ENCODE measurements around the gene AGTR1. TPM values are rescaled to one million over a fixed set of nuclear protein-coding genes. Genes with fewer than 3 reads are reported as not detected.

AGTR1 gene
- total and polyA plus RNA-seq, 12 donors, result 20.6 to 89.2 (median 58.3) TPM

DNA sequence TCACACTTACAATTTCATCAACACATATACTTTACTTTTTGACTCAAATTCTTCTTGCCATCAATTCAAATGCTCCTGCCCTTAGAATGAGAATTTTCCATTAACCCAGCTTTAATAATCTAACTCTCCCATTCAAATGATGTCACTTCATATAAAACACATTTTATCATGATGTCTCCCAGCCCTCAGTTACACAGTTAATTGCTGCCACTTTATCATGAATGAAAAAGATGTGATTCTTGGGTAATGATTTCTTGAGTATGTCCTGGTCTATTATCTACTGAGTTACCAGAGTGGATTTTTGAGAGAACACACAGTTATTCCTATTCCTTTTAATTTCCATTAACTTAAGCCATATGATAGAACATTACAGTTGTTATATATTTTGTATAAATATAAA lies 7.6 kb downstream of the AGTR1 start:
- no peak overlapping the region for H3K4me3 ChIP-seq
- no peaks in the 10 kb centered on the region for H3K36me3 ChIP-seq (replicated peaks in 1 of 2)
- H3K4me1 ChIP-seq (replicated peaks in 1 of 2), result peaks cover 0 to 8% of the 10 kb centered on the region in 2 donors
- no peak for DNase-seq
- no peaks in the 10 kb centered on the region for H3K9me3 ChIP-seq (replicated peaks in 1 of 3)
- H3K27ac ChIP-seq, result no peak overlapping the region
- no peaks in the 10 kb centered on the region for H3K27me3 ChIP-seq
- TF ChIP-seq CTCF (IDR thresholded peaks at IDR 0.05), result no peak
- TF ChIP-seq POLR2A (IDR thresholded peaks at IDR 0.05), result no peak
- intact Hi-C loops (cut with DNase I), result no loop called here

- TF ChIP-seq POLR2A (IDR thresholded peaks at IDR 0.05), result no peak
- no peak for TF ChIP-seq CTCF (IDR thresholded peaks at IDR 0.05)
These were observed 10.1 kb downstream of the AGTR1 start for GRCh38 chr3:148707601-148708380.

DNA sequence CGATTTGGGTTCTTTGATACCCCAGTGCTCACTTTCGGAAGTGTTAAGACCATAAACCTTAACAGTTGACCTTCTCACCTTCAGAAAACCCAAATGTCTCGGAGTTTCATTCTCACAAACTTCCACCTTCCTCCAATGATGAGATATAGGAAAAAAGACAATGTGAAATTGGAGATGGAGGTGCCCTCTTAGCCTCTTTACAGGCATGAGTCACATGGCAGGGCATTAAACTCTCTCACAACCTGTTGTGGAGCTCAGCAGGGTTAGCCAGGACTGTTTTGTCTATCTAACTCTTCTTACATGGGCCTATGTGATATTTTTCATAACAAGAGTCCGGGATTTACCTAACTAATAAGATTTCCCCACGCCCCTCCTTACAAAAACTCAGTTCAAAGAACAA lies 10.7 kb downstream of the AGTR1 start:
- 87 to 91% (median 90%) methylated on average over 5 of the region's 5 CpGs for WGBS, 4 donors
- H3K27ac ChIP-seq, result no peak overlapping the region
- H3K4me3 ChIP-seq, result no peak overlapping the region
- no peaks in the 10 kb centered on the region for H3K9me3 ChIP-seq (replicated peaks in 1 of 3)
- no peaks in the 10 kb centered on the region for H3K27me3 ChIP-seq
- TF ChIP-seq CTCF (IDR thresholded peaks at IDR 0.05) (no peak), POLR2A (IDR thresholded peaks at IDR 0.05) (no peak)
- H3K36me3 ChIP-seq (replicated peaks in 1 of 2), result no peaks in the 10 kb centered on the region
- intact Hi-C loops (cut with DNase I), result no loop called here
- DNase-seq, result no peak
- peaks cover 0 to 12% of the 10 kb centered on the region in 2 donors for H3K4me1 ChIP-seq (replicated peaks in 1 of 2)

More at GRCh38 chr3:148707601-148708380, 10.1 kb downstream of the AGTR1 start:
- 70 to 75% (median 73%) methylated on average over 5 of the region's 5 CpGs for WGBS, 4 donors
- Histone ChIP-seq H3K4me1 (replicated peaks in 1 of 2) (peaks cover 0 to 12% of the 10 kb centered on the region in 2 donors), H3K27me3 (no peaks in the 10 kb centered on the region), H3K4me3 (no peak overlapping the region), H3K27ac (no peak overlapping the region), H3K9me3 (replicated peaks in 1 of 3) (no peaks in the 10 kb centered on the region), H3K36me3 (replicated peaks in 1 of 2) (no peaks in the 10 kb centered on the region)
- intact Hi-C loops (cut with DNase I), result no loop called here
- DNase-seq, result no peak

DNA sequence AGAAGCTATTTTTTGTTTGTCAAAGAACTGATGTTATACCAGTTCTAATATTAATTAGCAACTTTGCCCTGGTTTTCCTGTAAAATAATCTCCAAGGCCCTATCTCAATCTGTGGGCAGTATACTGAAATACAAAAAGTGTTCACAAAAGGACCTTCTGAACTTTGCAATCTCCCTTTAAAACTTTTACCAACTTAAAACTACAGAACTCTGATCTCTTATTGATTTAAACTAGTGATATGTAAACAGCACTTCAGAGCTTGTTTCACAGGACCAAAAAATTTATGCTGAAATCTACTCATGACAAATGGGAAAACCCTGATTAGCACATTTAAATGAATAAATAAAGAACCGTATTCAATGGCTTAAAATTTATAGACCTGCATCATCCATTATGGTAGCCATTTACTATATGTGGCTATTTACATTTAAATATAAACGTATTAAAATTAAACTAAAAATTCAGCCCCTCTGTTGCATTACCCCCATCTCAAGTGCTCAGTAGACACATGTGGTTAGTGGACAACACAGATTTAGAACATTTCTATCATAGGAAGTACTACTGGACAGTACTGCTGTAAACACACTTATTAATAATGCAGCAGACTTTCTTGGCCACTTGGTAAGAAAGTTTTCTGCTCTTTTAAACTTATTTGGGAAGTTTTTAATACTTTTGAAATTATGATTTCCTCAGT lies 12.0 kb downstream of the AGTR1 start:
- no peak for DNase-seq
- Histone ChIP-seq H3K4me1 (replicated peaks in 1 of 2) (peaks cover 0 to 12% of the 10 kb centered on the region in 2 donors), H3K36me3 (replicated peaks in 1 of 2) (no peaks in the 10 kb centered on the region), H3K9me3 (replicated peaks in 1 of 3) (no peaks in the 10 kb centered on the region), H3K27ac (no peak overlapping the region), H3K27me3 (no peaks in the 10 kb centered on the region), H3K4me3 (no peak overlapping the region)
- TF ChIP-seq CTCF (IDR thresholded peaks at IDR 0.05) (no peak), POLR2A (IDR thresholded peaks at IDR 0.05) (no peak)
- intact Hi-C loops (cut with DNase I), result no loop called here
- 84 to 86% (median 85%) methylated on average over 2 of the region's 2 CpGs for WGBS, 4 donors
